Stimulated activated naive CD8-positive, alpha-beta T cell treated with anti-CD3 and anti-CD28 coated beads, Interleukin-15, Interleukin-2, amounts not matched to agents 100 ng/mL and 50 ng/mL, for 24 hours (primary cell): ENCODE measurements around the gene CEP89.
"Not testable (repeated sequence)": the region's sequence is repeated elsewhere in the genome, so short reads cannot be mapped to it uniquely, and the experiment has no call there.

ENCODE experiments used
- H3K27ac Mint-ChIP-seq: one replicate; pipeline ENCODE4 v1.8.0; 2021; ENCODE audit warnings: mild to moderate bottlenecking, mixed read lengths
- H3K27me3 Mint-ChIP-seq: one replicate; pipeline ENCODE4 v1.8.0; 2021; ENCODE audit warnings: mixed read lengths
- H3K36me3 Mint-ChIP-seq: one replicate; pipeline ENCODE4 v1.8.0; 2021; ENCODE audit warnings: low read depth, mixed read lengths
- H3K4me1 Mint-ChIP-seq: one replicate; pipeline ENCODE4 v1.8.0; 2021; ENCODE audit warnings: low read depth, mixed read lengths
- H3K4me3 Mint-ChIP-seq: one replicate; pipeline ENCODE4 v1.8.0; 2021; ENCODE audit warnings: mild to moderate bottlenecking, mixed read lengths
- H3K9me3 Mint-ChIP-seq: one replicate; pipeline ENCODE4 v1.8.0; 2021; ENCODE audit warnings: mixed read lengths

The CEP89 gene

GRCh38 chr19:32874605-32875004 is 97.2 kb downstream of the CEP89 start:
- Mint-ChIP-seq H3K36me3 (no peaks in the 10 kb centered on the region), H3K9me3 (no peaks in the 10 kb centered on the region), H3K27me3 (no peaks in the 10 kb centered on the region), H3K4me1 (no peaks in the 10 kb centered on the region), H3K4me3 (no peak overlapping the region), H3K27ac (no peak overlapping the region)

- Mint-ChIP-seq H3K27ac (no peak overlapping the region), H3K36me3 (no peaks in the 10 kb centered on the region), H3K4me3 (no peak overlapping the region), H3K4me1 (no peaks in the 10 kb centered on the region), H3K9me3 (no peaks in the 10 kb centered on the region), H3K27me3 (no peaks in the 10 kb centered on the region)
These were observed 98.4 kb downstream of the CEP89 start for GRCh38 chr19:32873247-32873959.

GRCh38 chr19:32872391-32872790 is 99.4 kb downstream of the CEP89 start:
- no peak overlapping the region for H3K27ac Mint-ChIP-seq
- H3K4me1 Mint-ChIP-seq, result no peaks in the 10 kb centered on the region
- H3K9me3 Mint-ChIP-seq, result no peaks in the 10 kb centered on the region
- H3K36me3 Mint-ChIP-seq, result no peaks in the 10 kb centered on the region
- no peaks in the 10 kb centered on the region for H3K27me3 Mint-ChIP-seq
- H3K4me3 Mint-ChIP-seq, result no peak overlapping the region

GRCh38 chr19:32870981-32871451 is 100.7 kb downstream of the CEP89 start:
- Mint-ChIP-seq H3K9me3 (no peaks in the 10 kb centered on the region), H3K4me1 (no peaks in the 10 kb centered on the region), H3K36me3 (no peaks in the 10 kb centered on the region), H3K27ac (no peak overlapping the region), H3K4me3 (no peak overlapping the region), H3K27me3 (no peaks in the 10 kb centered on the region)

- H3K27ac Mint-ChIP-seq, result no peak overlapping the region
These were observed 101.7 kb downstream of the CEP89 start for GRCh38 chr19:32869966-32870573.

GRCh38 chr19:32869369-32869965 is 102.3 kb downstream of the CEP89 start, which contains the start of gene SLC7A9:
TSS of gene SLC7A9 (minus strand) at chr19:32869767. CDS start at chr19:32868534, 1,233 bp downstream.
- Mint-ChIP-seq H3K9me3 (no peaks in the 10 kb centered on the region), H3K27me3 (no peaks in the 10 kb centered on the region), H3K4me1 (no peaks in the 10 kb centered on the region), H3K4me3 (no peak within 1 kb of the TSS), H3K27ac (no peak within 1 kb of the TSS), H3K36me3 (no peaks in the 10 kb centered on the region)

More at GRCh38 chr19:32869966-32870573, 101.7 kb downstream of the CEP89 start:
- Mint-ChIP-seq H3K27me3 (no peaks in the 10 kb centered on the region), H3K4me1 (no peaks in the 10 kb centered on the region), H3K9me3 (no peaks in the 10 kb centered on the region), H3K4me3 (no peak overlapping the region), H3K36me3 (no peaks in the 10 kb centered on the region)

- no peaks in the 10 kb centered on the region for H3K9me3 Mint-ChIP-seq
- H3K27ac Mint-ChIP-seq, result no peak overlapping the region
- no peak overlapping the region for H3K4me3 Mint-ChIP-seq
- no peaks in the 10 kb centered on the region for H3K4me1 Mint-ChIP-seq
- no peaks in the 10 kb centered on the region for H3K36me3 Mint-ChIP-seq
- H3K27me3 Mint-ChIP-seq, result no peaks in the 10 kb centered on the region
These were observed 103.4 kb downstream of the CEP89 start for GRCh38 chr19:32868206-32868950.

GRCh38 chr19:32867436-32867835 is 104.3 kb downstream of the CEP89 start:
- H3K36me3 Mint-ChIP-seq, H3K27ac Mint-ChIP-seq, H3K4me3 Mint-ChIP-seq, H3K4me1 Mint-ChIP-seq, H3K9me3 Mint-ChIP-seq, H3K27me3 Mint-ChIP-seq: not testable (repeated sequence)

GRCh38 chr19:32866564-32867265 is 105.0 kb downstream of the CEP89 start:
- H3K4me3 Mint-ChIP-seq, result no peak overlapping the region
- no peaks in the 10 kb centered on the region for H3K36me3 Mint-ChIP-seq
- H3K27ac Mint-ChIP-seq, result no peak overlapping the region
- no peaks in the 10 kb centered on the region for H3K27me3 Mint-ChIP-seq
- H3K9me3 Mint-ChIP-seq, result no peaks in the 10 kb centered on the region
- no peaks in the 10 kb centered on the region for H3K4me1 Mint-ChIP-seq

GRCh38 chr19:32866061-32866460 is 105.7 kb downstream of the CEP89 start:
- H3K27me3 Mint-ChIP-seq, result no peaks in the 10 kb centered on the region
- H3K27ac Mint-ChIP-seq, result no peak overlapping the region
- no peak overlapping the region for H3K4me3 Mint-ChIP-seq
- H3K4me1 Mint-ChIP-seq, result no peaks in the 10 kb centered on the region
- H3K36me3 Mint-ChIP-seq, result no peaks in the 10 kb centered on the region
- H3K9me3 Mint-ChIP-seq, result no peaks in the 10 kb centered on the region

GRCh38 chr19:32865326-32865725 is 106.4 kb downstream of the CEP89 start:
- no peaks in the 10 kb centered on the region for H3K36me3 Mint-ChIP-seq
- no peak overlapping the region for H3K27ac Mint-ChIP-seq
- H3K27me3 Mint-ChIP-seq, result no peaks in the 10 kb centered on the region
- H3K9me3 Mint-ChIP-seq, result no peaks in the 10 kb centered on the region
- no peak overlapping the region for H3K4me3 Mint-ChIP-seq
- H3K4me1 Mint-ChIP-seq, result no peaks in the 10 kb centered on the region

- Mint-ChIP-seq H3K4me3 (no peak overlapping the region), H3K4me1 (no peaks in the 10 kb centered on the region), H3K27ac (no peak overlapping the region), H3K27me3 (no peaks in the 10 kb centered on the region), H3K9me3 (no peaks in the 10 kb centered on the region), H3K36me3 (no peaks in the 10 kb centered on the region)
These were observed 107.3 kb downstream of the CEP89 start for GRCh38 chr19:32864318-32865007.

- H3K9me3 Mint-ChIP-seq, result no peaks in the 10 kb centered on the region
- no peaks in the 10 kb centered on the region for H3K27me3 Mint-ChIP-seq
- no peaks in the 10 kb centered on the region for H3K36me3 Mint-ChIP-seq
- no peaks in the 10 kb centered on the region for H3K4me1 Mint-ChIP-seq
- no peak overlapping the region for H3K4me3 Mint-ChIP-seq
- H3K27ac Mint-ChIP-seq, result no peak overlapping the region
These were observed 107.9 kb downstream of the CEP89 start for GRCh38 chr19:32863841-32864240.

- H3K9me3 Mint-ChIP-seq, result no peaks in the 10 kb centered on the region
These were observed 108.5 kb downstream of the CEP89 start for GRCh38 chr19:32863301-32863700.

More at GRCh38 chr19:32863301-32863700, 108.5 kb downstream of the CEP89 start:
- no peak overlapping the region for H3K4me3 Mint-ChIP-seq
- H3K4me1 Mint-ChIP-seq, result no peaks in the 10 kb centered on the region
- no peak overlapping the region for H3K27ac Mint-ChIP-seq
- H3K36me3 Mint-ChIP-seq, result no peaks in the 10 kb centered on the region
- H3K27me3 Mint-ChIP-seq, result no peaks in the 10 kb centered on the region
